ENCODE data around the gene MXD1. TPM values are rescaled to one million over a fixed set of nuclear protein-coding genes. Genes with fewer than 3 reads are reported as not detected.

Gene MXD1
- polyA plus RNA-seq, 1 of the 3 experiments (the other 2 are of a cell fraction): 2.3 TPM

DNA sequence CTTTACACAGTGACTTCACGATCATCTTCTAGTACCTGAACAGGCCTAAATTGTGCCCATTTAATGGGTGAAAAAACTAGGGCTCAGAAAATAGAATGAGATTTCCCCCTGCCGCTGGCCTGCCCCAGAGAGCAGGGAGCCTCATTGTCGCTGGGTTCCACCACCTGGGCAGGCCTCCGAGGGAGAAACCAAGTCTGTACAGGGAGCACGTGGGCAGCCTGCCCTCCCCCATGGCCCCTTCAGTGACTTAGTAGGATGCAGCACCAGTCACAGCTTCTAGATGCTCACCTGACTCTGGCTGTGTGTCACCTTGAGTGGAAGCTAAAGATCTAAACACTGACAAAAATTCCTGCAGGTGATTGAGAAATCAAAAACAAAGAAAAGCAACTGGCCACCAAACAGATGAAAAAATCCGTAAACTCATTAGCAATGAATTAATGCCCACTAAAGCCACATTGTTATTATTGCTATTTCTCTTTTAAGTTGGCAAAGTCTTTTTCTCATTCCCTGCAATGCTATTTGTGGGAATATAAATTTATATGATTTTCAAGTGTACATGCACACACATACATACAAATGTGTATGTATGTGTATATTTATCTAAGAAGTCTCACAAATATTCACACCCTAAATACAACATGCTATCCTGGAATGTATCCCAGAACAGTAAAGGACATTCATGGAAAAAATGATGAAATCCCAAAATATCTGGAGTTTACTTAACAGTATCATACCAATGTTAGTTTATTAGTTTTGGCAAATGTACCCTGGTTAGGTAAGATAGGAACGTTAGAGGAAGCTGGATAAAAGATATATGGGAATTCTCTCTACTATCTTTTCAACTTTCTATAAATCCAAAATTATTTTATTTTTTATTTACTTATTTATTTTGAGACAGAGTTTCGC, 65.2 kb downstream of the MXD1 start:
- Histone ChIP-seq H3K36me3 (replicated peaks in 1 of 2; ENCODE audit: control insufficient read depth in 1 of 2, insufficient read depth in 2 of 2, low read length in 1 of 2) (no peaks in the 10 kb centered on the region), H3K9ac (no peak overlapping the region), H3F3A (replicated peaks; ENCODE audit: insufficient read depth) (no peaks in the 10 kb centered on the region), H3K27ac (ENCODE audit: low read depth in 2 of 2, low read length in 1 of 2) (no peak overlapping the region), H3K4me1 (ENCODE audit: control insufficient read depth in 1 of 2, insufficient read depth in 2 of 2, low read depth in 1 of 2, low read length in 1 of 2) (peaks cover 0 to 3% of the 10 kb centered on the region in 2 experiments; a peak in 1 of 4 replicates), H3K79me2 (ENCODE audit: insufficient read depth) (no peaks in the 10 kb centered on the region), H4K20me1 (ENCODE audit: insufficient read depth) (no peaks in the 10 kb centered on the region), H3K9me3 (no peaks in the 10 kb centered on the region), H2AFZ (ENCODE audit: low read depth) (no peak overlapping the region), H3K9me2 (no peaks in the 10 kb centered on the region), H3K4me3 (ENCODE audit: low read depth in 2 of 2, low read length in 1 of 2) (no peak overlapping the region), H3K27me3 (ENCODE audit: insufficient read depth) (no peaks in the 10 kb centered on the region), H3K4me2 (no peak overlapping the region)
- 85% methylated on average over 8 of the region's 8 CpGs for WGBS (ENCODE audit: low lambda C conversion rate)
- DNase-seq: no peak
- ChIA-PET CTCF (interaction anchor here (0.7 kb wide), 1 partner anchor 26 kb away, joined by 3 read pairs; no protein-coding TSS in a partner anchor), POLR2A (no interaction called here)
- TF ChIP-seq SMC3 (IDR thresholded peaks at IDR 0.05; ENCODE audit: low read depth, low read length) (no peak), FOXJ3 (CRISPR knock-in tag; IDR thresholded peaks at IDR 0.05) (no peak), NRF1 (IDR thresholded peaks at IDR 0.05; ENCODE audit: low read depth, low read length) (no peak), SIN3A (IDR thresholded peaks at IDR 0.05; ENCODE audit: borderline replicate concordance, low read depth, low read length) (no peak), TCF12 (IDR thresholded peaks at IDR 0.05) (no peak), GABPA (IDR thresholded peaks at IDR 0.05; ENCODE audit: low read depth) (no peak)
- TF ChIP-seq, protein P1, sequence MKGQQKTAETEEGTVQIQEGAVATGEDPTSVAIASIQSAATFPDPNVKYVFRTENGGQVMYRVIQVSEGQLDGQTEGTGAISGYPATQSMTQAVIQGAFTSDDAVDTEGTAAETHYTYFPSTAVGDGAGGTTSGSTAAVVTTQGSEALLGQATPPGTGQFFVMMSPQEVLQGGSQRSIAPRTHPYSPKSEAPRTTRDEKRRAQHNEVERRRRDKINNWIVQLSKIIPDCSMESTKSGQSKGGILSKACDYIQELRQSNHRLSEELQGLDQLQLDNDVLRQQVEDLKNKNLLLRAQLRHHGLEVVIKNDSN (IDR thresholded peaks at IDR 0.05; ENCODE audit: borderline replicate concordance, low read depth): no peak
- TF ChIP-seq, protein P2, sequence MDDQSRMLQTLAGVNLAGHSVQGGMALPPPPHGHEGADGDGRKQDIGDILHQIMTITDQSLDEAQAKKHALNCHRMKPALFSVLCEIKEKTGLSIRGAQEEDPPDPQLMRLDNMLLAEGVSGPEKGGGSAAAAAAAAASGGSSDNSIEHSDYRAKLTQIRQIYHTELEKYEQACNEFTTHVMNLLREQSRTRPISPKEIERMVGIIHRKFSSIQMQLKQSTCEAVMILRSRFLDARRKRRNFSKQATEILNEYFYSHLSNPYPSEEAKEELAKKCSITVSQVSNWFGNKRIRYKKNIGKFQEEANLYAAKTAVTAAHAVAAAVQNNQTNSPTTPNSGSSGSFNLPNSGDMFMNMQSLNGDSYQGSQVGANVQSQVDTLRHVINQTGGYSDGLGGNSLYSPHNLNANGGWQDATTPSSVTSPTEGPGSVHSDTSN (IDR thresholded peaks at IDR 0.05): no peak

DNA sequence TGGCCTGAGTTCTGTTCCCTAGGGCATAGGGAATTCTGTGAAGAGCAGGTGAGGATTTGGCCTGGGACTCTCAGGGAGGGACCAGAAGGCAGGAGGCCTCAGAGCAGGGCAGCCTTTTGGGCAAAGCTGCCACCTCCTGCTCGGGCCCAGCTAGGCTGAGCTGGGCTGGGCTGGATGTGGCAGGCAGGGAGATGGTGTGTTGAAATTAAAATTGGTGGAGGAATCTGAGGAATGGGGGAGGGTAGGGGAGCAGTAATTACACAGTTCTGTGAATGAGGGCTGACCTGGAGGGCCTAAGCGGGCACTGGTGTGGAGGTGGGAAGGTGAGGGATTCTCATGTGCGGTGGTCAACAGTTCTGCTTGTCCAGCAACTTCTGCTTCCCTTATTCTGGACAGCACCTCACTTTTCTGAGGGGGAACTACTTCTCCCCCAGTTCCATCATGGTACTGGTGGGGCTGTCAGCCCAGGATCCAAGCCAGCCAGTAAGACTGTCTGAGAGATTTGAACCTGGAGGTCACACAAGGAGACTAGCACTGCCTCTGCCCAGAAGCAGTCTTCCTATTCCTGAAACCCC, 68.6 kb downstream of the MXD1 start:
- Histone ChIP-seq H3K9ac (no peak overlapping the region), H3K4me3 (ENCODE audit: low read depth in 2 of 2, low read length in 1 of 2) (no peak overlapping the region), H3K4me1 (ENCODE audit: control insufficient read depth in 1 of 2, insufficient read depth in 2 of 2, low read depth in 1 of 2, low read length in 1 of 2) (no peaks in the 10 kb centered on the region), H3K4me2 (no peak overlapping the region), H3F3A (replicated peaks; ENCODE audit: insufficient read depth) (no peaks in the 10 kb centered on the region), H4K20me1 (ENCODE audit: insufficient read depth) (no peaks in the 10 kb centered on the region), H3K27me3 (ENCODE audit: insufficient read depth) (no peaks in the 10 kb centered on the region), H3K79me2 (ENCODE audit: insufficient read depth) (no peaks in the 10 kb centered on the region), H3K27ac (ENCODE audit: low read depth in 2 of 2, low read length in 1 of 2) (no peak overlapping the region), H3K36me3 (replicated peaks in 1 of 2; ENCODE audit: control insufficient read depth in 1 of 2, insufficient read depth in 2 of 2, low read length in 1 of 2) (no peaks in the 10 kb centered on the region), H3K9me3 (no peaks in the 10 kb centered on the region), H3K9me2 (no peaks in the 10 kb centered on the region), H2AFZ (ENCODE audit: low read depth) (no peak overlapping the region)
- TF ChIP-seq JUND (IDR thresholded peaks at IDR 0.05) (no peak), NFIC (IDR thresholded peaks at IDR 0.05; ENCODE audit: borderline replicate concordance) (no peak), RCOR1 (IDR thresholded peaks at IDR 0.05; ENCODE audit: low read length) (no peak), SMC3 (IDR thresholded peaks at IDR 0.05; ENCODE audit: low read depth, low read length) (no peak), ELF1 (IDR thresholded peaks at IDR 0.05) (no peak), RXRA (IDR thresholded peaks at IDR 0.05; ENCODE audit: borderline replicate concordance, low read depth) (no peak), MXI1 (IDR thresholded peaks at IDR 0.05; ENCODE audit: low read depth, low read length) (no peak), GATA2 (CRISPR knock-in tag; IDR thresholded peaks at IDR 0.05) (no peak), TCF12 (IDR thresholded peaks at IDR 0.05) (no peak)
- TF ChIP-seq, protein P3, sequence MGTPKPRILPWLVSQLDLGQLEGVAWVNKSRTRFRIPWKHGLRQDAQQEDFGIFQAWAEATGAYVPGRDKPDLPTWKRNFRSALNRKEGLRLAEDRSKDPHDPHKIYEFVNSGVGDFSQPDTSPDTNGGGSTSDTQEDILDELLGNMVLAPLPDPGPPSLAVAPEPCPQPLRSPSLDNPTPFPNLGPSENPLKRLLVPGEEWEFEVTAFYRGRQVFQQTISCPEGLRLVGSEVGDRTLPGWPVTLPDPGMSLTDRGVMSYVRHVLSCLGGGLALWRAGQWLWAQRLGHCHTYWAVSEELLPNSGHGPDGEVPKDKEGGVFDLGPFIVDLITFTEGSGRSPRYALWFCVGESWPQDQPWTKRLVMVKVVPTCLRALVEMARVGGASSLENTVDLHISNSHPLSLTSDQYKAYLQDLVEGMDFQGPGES (IDR thresholded peaks at IDR 0.05; ENCODE audit: low read depth, low read length): no peak
- TF ChIP-seq, protein P4, sequence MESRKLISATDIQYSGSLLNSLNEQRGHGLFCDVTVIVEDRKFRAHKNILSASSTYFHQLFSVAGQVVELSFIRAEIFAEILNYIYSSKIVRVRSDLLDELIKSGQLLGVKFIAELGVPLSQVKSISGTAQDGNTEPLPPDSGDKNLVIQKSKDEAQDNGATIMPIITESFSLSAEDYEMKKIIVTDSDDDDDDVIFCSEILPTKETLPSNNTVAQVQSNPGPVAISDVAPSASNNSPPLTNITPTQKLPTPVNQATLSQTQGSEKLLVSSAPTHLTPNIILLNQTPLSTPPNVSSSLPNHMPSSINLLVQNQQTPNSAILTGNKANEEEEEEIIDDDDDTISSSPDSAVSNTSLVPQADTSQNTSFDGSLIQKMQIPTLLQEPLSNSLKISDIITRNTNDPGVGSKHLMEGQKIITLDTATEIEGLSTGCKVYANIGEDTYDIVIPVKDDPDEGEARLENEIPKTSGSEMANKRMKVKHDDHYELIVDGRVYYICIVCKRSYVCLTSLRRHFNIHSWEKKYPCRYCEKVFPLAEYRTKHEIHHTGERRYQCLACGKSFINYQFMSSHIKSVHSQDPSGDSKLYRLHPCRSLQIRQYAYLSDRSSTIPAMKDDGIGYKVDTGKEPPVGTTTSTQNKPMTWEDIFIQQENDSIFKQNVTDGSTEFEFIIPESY (IDR thresholded peaks at IDR 0.05; ENCODE audit: borderline replicate concordance, low read depth): no peak
- ChIA-PET POLR2A (no interaction called here), CTCF (no interaction called here)
- no peak for DNase-seq
- 73% methylated on average over 2 of the region's 3 CpGs for WGBS (ENCODE audit: low lambda C conversion rate)
